Measurements from ENCODE around the gene STK32B.

The STK32B gene

GRCh38 chr4:5037553-5038551 lies 13.4 kb upstream of the STK32B start:
- Histone ChIP-seq H3K27ac (no peak overlapping the region), H3K4me3 (ENCODE audit: low read depth in 1 of 2, low read length in 1 of 2) (no peak overlapping the region)

GRCh38 chr4:5039800-5040199 lies 11.5 kb upstream of the STK32B start:
- Histone ChIP-seq H3K4me1 (ENCODE audit: control insufficient read depth in 1 of 2, insufficient read depth in 1 of 2, low read depth in 1 of 2, low read length in 1 of 2) (peaks cover 39 to 42% of the 10 kb centered on the region in 2 experiments), H3K36me3 (no peaks in the 10 kb centered on the region), H3K9me3 (no peaks in the 10 kb centered on the region), H3K4me3 (ENCODE audit: low read depth in 1 of 2, low read length in 1 of 2) (no peak overlapping the region), H3K27ac (no peak overlapping the region), H3K27me3 (peaks cover 7% of the 10 kb centered on the region)
- no peak for TF ChIP-seq CTCF (IDR thresholded peaks at IDR 0.05)

More at GRCh38 chr4:5037553-5038551, 13.4 kb upstream of the STK32B start:
- no peak for TF ChIP-seq CTCF (IDR thresholded peaks at IDR 0.05)
- Histone ChIP-seq H3K27me3 (peaks cover 13% of the 10 kb centered on the region), H3K9me3 (no peaks in the 10 kb centered on the region), H3K4me1 (ENCODE audit: control insufficient read depth in 1 of 2, insufficient read depth in 1 of 2, low read depth in 1 of 2, low read length in 1 of 2) (peaks cover 43 to 46% of the 10 kb centered on the region in 2 experiments), H3K36me3 (no peaks in the 10 kb centered on the region)

- Histone ChIP-seq H3K4me3 (ENCODE audit: low read depth in 1 of 2, low read length in 1 of 2) (no peak overlapping the region), H3K36me3 (no peaks in the 10 kb centered on the region), H3K27me3 (no peaks in the 10 kb centered on the region), H3K4me1 (ENCODE audit: control insufficient read depth in 1 of 2, insufficient read depth in 1 of 2, low read depth in 1 of 2, low read length in 1 of 2) (peaks cover 46 to 49% of the 10 kb centered on the region in 2 experiments), H3K9me3 (no peaks in the 10 kb centered on the region), H3K27ac (no peak overlapping the region)
- no peak for TF ChIP-seq CTCF (IDR thresholded peaks at IDR 0.05)
Observed at GRCh38 chr4:5040856-5041620, 10.2 kb upstream of the STK32B start.

GRCh38 chr4:5041699-5042098 lies 9.6 kb upstream of the STK32B start:
- Histone ChIP-seq H3K4me1 (ENCODE audit: control insufficient read depth in 1 of 2, insufficient read depth in 1 of 2, low read depth in 1 of 2, low read length in 1 of 2) (peaks cover 41 to 43% of the 10 kb centered on the region in 2 experiments), H3K4me3 (ENCODE audit: low read depth in 1 of 2, low read length in 1 of 2) (no peak overlapping the region), H3K27ac (no peak overlapping the region), H3K27me3 (no peaks in the 10 kb centered on the region), H3K36me3 (no peaks in the 10 kb centered on the region), H3K9me3 (no peaks in the 10 kb centered on the region)
- TF ChIP-seq CTCF (IDR thresholded peaks at IDR 0.05): no peak

- no peak overlapping the region for H3K4me3 ChIP-seq (ENCODE audit: low read depth in 1 of 2, low read length in 1 of 2)
- H3K4me1 ChIP-seq (ENCODE audit: control insufficient read depth in 1 of 2, insufficient read depth in 1 of 2, low read depth in 1 of 2, low read length in 1 of 2): peaks cover 22 to 24% of the 10 kb centered on the region in 2 experiments
- no peaks in the 10 kb centered on the region for H3K36me3 ChIP-seq
- TF ChIP-seq CTCF (IDR thresholded peaks at IDR 0.05): no peak
- no peaks in the 10 kb centered on the region for H3K9me3 ChIP-seq
- H3K27me3 ChIP-seq: no peaks in the 10 kb centered on the region
- H3K27ac ChIP-seq: no peak overlapping the region
Observed at GRCh38 chr4:5043579-5043978, 7.7 kb upstream of the STK32B start.

Data from neutrophil (primary cell).